GM12873 (cell line): ENCODE data around the gene FAM76A.

Experiments
- TF ChIP-seq, protein P1 (sequence below): IDR thresholded peaks from 2 replicates; pipeline ENCODE4 v1.5.1; 2012; ENCODE audit warnings: low read depth, mild to moderate bottlenecking, moderate library complexity, low read length, control low read depth; ENCODE audit not compliant: insufficient read depth; ENCODE audit errors: missing control alignments

The FAM76A gene

DNA sequence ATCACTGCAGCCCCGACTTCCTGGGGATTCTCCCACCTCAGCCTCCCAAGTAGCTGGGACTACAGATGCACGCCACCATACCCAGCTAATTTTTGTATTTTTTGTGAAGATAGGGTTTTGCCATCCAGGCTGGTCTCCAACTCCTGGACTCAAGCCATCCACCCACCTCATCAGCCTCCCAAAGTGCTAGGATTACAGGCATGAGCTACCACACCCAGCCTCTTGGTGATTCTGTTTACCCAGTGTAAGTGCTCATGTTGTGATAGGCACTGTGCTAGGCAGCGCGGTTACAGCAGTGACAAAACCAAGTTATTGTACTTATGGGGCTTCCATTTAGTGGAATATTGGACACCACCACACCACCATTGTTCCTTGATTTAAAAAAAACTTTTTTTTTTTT, 37.6 kb downstream of the FAM76A start:
- TF ChIP-seq, protein P1, sequence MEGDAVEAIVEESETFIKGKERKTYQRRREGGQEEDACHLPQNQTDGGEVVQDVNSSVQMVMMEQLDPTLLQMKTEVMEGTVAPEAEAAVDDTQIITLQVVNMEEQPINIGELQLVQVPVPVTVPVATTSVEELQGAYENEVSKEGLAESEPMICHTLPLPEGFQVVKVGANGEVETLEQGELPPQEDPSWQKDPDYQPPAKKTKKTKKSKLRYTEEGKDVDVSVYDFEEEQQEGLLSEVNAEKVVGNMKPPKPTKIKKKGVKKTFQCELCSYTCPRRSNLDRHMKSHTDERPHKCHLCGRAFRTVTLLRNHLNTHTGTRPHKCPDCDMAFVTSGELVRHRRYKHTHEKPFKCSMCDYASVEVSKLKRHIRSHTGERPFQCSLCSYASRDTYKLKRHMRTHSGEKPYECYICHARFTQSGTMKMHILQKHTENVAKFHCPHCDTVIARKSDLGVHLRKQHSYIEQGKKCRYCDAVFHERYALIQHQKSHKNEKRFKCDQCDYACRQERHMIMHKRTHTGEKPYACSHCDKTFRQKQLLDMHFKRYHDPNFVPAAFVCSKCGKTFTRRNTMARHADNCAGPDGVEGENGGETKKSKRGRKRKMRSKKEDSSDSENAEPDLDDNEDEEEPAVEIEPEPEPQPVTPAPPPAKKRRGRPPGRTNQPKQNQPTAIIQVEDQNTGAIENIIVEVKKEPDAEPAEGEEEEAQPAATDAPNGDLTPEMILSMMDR, result no peak

DNA sequence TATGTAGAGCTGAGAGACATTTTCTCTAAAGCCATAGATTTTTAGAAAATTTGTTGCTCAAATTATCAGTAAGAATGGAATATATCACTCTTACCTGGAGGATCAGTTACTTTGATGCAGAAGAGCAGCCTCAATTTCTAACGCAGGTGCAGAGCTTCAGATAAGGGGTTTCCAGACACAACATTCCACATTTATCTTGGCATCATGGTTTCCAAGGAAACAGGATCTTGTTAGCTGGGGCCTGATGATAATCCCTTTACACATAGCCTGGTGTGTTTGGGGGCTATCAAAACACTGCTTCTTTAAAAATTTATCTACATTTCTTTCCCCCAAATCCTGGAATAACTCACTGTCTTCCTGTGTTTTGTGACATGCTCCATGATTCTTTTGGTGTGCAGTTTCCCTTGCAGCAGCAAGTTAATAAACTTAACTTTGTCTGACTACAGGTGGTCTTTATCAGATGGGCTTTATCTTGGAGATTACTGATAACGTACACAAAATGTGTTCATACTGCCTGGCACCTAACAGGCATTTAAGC, 44.6 kb downstream of the FAM76A start:
- TF ChIP-seq, protein P1, result no peak

DNA sequence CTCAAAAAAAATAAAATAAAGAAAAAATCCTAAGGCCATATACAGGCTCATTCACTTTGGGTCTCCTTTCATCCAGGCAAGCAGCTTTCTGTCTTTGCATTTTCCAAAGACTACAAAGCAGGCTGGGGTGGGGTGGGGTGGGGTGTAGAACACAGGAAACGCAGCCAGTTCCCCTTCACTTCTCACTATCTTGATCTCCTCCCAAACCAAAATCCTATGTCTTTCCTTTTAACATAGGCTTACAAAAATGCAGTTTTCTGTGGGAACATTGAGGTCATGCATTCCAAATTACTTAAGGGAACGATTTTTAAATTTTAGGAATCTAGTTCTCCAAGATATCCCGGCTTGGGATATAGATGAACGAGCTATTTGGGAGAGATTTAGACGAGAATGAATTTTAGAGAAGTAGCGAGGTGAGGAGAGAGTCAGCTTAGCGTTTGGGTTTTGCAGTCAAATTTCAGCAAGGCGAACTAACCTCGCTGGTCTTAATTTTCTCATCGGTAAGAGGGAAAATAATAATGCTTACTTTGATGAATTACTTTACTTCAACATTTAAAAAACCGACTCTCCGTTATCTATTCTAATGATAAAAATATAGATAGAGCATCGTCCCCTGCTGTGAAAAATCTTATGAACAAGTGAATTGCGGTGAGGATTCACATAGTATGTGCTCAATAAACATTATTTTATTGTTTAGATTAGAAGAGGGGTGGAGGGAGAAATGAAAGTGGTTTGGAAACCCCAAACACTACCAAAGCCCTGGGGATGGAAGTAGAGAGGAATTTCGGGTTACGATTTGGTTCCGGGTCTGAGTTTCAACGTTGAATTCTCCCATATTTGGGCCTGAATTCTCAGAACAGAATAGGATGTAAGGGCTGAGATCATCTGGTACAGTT, 46.5 kb downstream of the FAM76A start:
- TF ChIP-seq, protein P1, result no peak

DNA sequence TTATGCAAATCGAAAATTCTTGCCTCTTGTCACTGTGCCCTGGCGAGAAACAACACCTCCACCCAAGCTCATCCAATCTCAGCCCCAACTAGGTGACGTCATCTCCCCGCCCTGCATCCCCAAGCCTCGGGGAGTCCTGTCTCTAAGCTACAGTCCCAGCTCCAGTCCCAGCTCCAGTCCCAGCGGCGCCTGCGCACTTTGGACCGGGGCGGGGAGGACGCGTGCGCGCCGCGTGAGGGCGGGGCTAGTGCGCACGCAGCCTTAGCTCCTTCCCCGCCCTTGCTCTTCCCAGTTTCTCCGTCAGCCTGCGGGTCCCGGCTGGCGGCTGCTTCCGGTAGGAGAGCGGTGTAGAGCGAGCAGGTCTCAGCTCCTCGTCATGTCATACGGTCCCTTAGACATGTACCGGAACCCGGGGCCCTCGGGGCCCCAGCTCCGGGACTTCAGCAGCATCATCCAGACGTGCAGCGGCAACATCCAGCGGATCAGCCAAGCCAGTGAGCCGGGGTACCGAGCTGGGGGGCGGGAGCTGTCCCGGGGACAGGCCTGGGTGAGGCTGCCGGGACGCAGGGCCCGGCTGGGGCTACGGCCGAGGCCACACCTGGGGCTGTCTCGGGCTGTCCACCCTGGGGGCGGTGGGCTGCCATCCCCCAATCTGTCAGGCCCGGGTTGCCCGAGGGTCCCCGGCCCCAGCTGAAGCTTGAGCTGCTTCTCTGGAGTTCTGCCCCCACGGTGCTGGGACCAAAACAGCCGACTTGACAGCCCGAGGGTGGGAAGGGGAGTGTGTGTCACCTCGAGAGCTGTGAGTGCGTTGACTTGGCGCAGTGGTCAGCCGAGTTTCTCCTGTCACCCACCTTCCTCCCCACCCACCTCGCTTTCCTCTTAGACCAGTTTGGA, 47.4 kb downstream of the FAM76A start, which contains the start of gene STX12:
STX12 (plus strand) TSS at position 288 of the 894 bp plus-strand sequence; CDS start at position 377, 89 bp downstream.
- TF ChIP-seq, protein P1, result no peak

DNA sequence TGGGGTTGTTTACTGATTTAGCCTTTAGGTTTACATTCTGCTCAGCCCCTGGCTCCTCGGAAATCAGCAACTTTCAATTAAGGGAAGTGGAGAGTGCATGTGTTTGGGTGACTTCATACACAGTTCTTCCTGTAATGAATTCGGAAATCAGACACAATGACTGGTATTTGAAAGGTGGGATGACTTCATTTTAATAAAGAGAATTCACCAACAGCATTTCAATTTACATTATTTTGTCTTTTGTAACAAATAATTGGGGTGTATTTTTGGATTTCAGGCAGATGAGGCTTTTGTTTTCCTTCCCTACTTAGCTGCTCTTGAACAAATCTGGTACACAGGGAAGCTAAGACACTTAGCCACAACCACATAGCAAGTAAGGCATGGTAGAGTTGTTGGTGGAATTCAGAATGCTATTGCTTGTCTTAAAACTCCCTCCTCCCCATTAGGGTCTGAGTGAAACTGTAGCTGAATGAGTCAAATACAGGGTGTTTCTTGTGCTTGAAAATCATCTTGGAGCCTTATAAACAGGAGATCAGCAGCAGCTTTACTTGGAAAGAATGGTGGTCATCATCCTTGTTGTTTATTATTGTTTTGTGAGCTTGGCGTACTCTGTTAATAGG, 48.2 kb downstream of the FAM76A start:
- TF ChIP-seq, protein P1, result no peak

DNA sequence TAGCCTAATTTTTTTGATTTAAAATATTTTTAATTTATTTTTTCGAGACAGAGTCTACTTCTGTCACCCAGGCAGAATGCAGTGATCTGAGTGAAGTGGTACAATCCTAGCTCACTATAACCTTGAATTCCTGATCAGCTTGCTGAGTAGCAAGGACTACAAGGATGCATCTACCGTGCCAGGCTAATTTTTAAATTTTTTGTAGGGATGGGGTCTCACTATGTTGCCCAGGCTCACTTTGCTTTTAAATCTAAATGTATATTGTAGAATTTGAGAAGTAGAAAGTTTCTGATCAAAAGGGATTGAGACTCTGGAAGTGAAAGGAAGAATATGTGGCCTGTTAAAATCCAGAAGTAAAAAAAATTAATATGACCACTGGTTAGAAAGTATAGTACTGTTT, 48.9 kb downstream of the FAM76A start:
- TF ChIP-seq, protein P1, result no peak
